Body of pancreas (tissue), 4 donors: Measurements from ENCODE around the gene GJA3. TPM values are rescaled to one million over a fixed set of nuclear protein-coding genes. Genes with fewer than 3 reads are reported as not detected.

Experiments
- ATAC-seq: fragments of 150-250 bp; one replicate; pipeline ENCODE4 v1.9.1; 2016
- DNase-seq, 4 donors: peaks; one replicate each; pipeline ENCODE4 v3.0.0-alpha.2; 2019
- H3K27ac ChIP-seq, 4 donors: fragments of 200-600 bp; sonication (generic); 1 replicate in 3 of 4; 2 replicates in 1 of 4; pipeline versions ENCODE4 v1.5.1 to v1.6.1; 2016 to 2019; ENCODE audit warnings: mild to moderate bottlenecking in 1 of 4, mixed read lengths in 1 of 4, moderate library complexity in 1 of 4
- H3K27me3 ChIP-seq, 2 donors: fragments of 200-600 bp; sonication (generic); one replicate each; pipeline ENCODE4 v1.6.0; 2016; ENCODE audit warnings: mild to moderate bottlenecking in 1 of 2
- H3K36me3 ChIP-seq, 2 donors: fragments of 200-600 bp; sonication (generic); replicated peaks in 1 of 2; 2 replicates each; pipeline ENCODE4 v1.5.1; 2016; ENCODE audit warnings: low read depth in 2 of 2; ENCODE audit not compliant: insufficient read depth in 1 of 2
- H3K4me1 ChIP-seq: fragments of 200-600 bp; sonication (generic); one replicate; pipeline ENCODE4 v1.6.0; 2016
- H3K4me3 ChIP-seq, 2 donors: fragments of 200-600 bp; sonication (generic); 1 replicate in 1 of 2; 2 replicates in 1 of 2; pipeline ENCODE4 v1.5.1; 2016 to 2019
- H3K9me3 ChIP-seq, 3 donors: fragments of 200-600 bp; sonication (generic); 1 replicate in 2 of 3; 2 replicates in 1 of 3; pipeline ENCODE4 v1.5.1; 2016
- CTCF ChIP-seq, 7 experiments: fragments of 450-650 bp in 4 of 7; fragments of 200-600 bp in 3 of 7; sonication (generic) in 3 of 7; IDR thresholded peaks; one replicate each; pipeline ENCODE4 v1.5.1; 2016 to 2019; ENCODE audit warnings: antibody characterized with exemption in 7 of 7
- POLR2A ChIP-seq, 3 donors: fragments of 450-650 bp; IDR thresholded peaks; one replicate each; pipeline ENCODE4 v1.6.1; 2016; ENCODE audit warnings: antibody characterized with exemption in 3 of 3, mild to moderate bottlenecking in 2 of 3
- WGBS, 2 donors: methylation state at CpG; one replicate each; pipeline ENCODE4 v1.1.5; 2017; 5-methylcytosine and 5-hydroxymethylcytosine counted together
- intact Hi-C: fragments of 100-400 bp; cut with DNase I; formaldehyde crosslinking; loops from one replicate; pipeline ENCODE4 v1.15.1; 2023
- total RNA-seq, 2 donors: library from RNA; depleted of rRNA; stranded (reverse); fragments of >200 nt; gene quantifications; one replicate each; pipeline ENCODE4 v1.1.0, GENCODE V29; 2016

The GJA3 gene
- total RNA-seq, 2 donors from 2014 or later: not detected

DNA sequence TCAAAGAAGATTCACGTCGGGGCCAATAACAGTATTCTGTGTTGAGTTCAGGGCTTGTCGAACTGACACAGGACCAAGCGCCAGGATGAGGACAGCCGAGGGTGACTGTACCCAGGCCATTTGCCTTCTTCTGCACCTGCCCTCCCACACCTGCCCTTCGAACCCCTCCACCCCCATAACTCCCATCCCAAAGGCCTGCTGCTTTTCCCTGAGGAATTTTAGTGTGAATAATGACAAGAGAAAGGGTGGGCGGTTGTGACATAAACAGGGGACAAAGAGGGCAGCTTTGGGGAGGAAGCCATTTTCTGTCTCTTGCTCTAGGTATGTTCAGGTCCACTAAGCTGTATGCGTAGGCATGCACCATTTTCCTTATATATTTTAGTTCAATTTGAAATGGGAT is 26.1 kb downstream of the GJA3 start:
- no peaks in the 10 kb centered on the region for H3K27me3 ChIP-seq
- no peak overlapping the region for H3K4me3 ChIP-seq
- ATAC-seq: no peak
- H3K9me3 ChIP-seq: no peaks in the 10 kb centered on the region
- H3K36me3 ChIP-seq: no peaks in the 10 kb centered on the region
- intact Hi-C loops: no loop called here
- whole genome bisulfite sequencing, 2 donors: 58 to 65% methylated on average over 8 of the region's 8 CpGs
- TF ChIP-seq POLR2A (IDR thresholded peaks at IDR 0.05): no peak
- TF ChIP-seq CTCF (IDR thresholded peaks at IDR 0.05): no peak
- no peak for DNase-seq
- H3K27ac ChIP-seq: no peak overlapping the region
- H3K4me1 ChIP-seq: peaks cover 8% of the 10 kb centered on the region

GRCh38 chr13:20132052-20132634 is 28.7 kb downstream of the GJA3 start:
- Histone ChIP-seq H3K4me3 (no peak overlapping the region), H3K4me1 (peaks cover 21% of the 10 kb centered on the region), H3K27me3 (no peaks in the 10 kb centered on the region), H3K27ac (no peak overlapping the region), H3K36me3 (no peaks in the 10 kb centered on the region), H3K9me3 (no peaks in the 10 kb centered on the region)
- WGBS, 2 donors: 77% methylated on average over 8 to 10 of the region's 10 CpGs
- intact Hi-C loops: no loop called here
- no peak for ATAC-seq
- TF ChIP-seq POLR2A (IDR thresholded peaks at IDR 0.05) (no peak), CTCF (IDR thresholded peaks at IDR 0.05) (no peak)
- DNase-seq: no peak

GRCh38 chr13:20131057-20131832 is 29.6 kb downstream of the GJA3 start:
- ATAC-seq (no peak), DNase-seq (no peak)
- Histone ChIP-seq H3K36me3 (no peaks in the 10 kb centered on the region), H3K27me3 (no peaks in the 10 kb centered on the region), H3K4me3 (no peak overlapping the region), H3K27ac (no peak overlapping the region), H3K4me1 (peaks cover 13% of the 10 kb centered on the region), H3K9me3 (no peaks in the 10 kb centered on the region)
- intact Hi-C loops: no loop called here
- 65 to 79% methylated on average over 11 of the region's 11 CpGs for WGBS, 2 donors
- TF ChIP-seq CTCF (IDR thresholded peaks at IDR 0.05) (no peak), POLR2A (IDR thresholded peaks at IDR 0.05) (no peak)

DNA sequence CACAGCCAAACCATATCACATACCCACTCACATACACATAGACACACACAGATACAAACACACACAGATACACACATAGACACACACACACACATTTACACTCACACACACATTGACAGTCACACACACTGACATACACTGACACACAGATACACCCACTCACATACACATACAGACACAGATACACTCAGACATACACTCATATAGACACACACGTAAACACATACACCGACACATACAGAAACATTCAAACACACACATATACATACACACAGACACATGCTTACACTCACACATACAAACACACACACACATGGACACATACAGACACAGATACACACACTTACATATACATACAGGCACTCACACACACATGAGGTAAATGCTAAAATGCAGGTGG is 30.2 kb downstream of the GJA3 start:
- Histone ChIP-seq H3K4me3 (no peak overlapping the region), H3K27ac (no peak overlapping the region), H3K9me3 (no peaks in the 10 kb centered on the region), H3K36me3 (no peaks in the 10 kb centered on the region), H3K4me1 (peaks cover 13% of the 10 kb centered on the region), H3K27me3 (no peaks in the 10 kb centered on the region)
- intact Hi-C loops: no loop called here
- ATAC-seq (no peak), DNase-seq (no peak)
- TF ChIP-seq POLR2A (IDR thresholded peaks at IDR 0.05) (no peak), CTCF (IDR thresholded peaks at IDR 0.05) (no peak)
- 91 to 94% methylated on average over 2 of the region's 2 CpGs for WGBS, 2 donors

DNA sequence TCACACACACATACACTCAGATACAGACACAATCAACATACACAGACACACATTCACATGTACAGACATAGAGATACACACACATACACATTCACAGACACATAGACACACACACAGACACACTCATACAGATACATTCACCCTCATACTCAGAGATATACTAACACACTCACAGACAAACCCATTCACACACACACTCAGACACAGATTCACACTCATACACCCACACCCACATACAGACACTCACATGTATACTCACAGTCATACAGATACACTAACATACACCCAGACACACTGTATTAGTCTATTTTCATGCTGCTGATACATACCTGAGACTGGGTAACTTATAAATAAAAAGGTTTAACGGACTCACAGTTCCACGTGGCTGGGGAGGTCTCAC is 30.8 kb downstream of the GJA3 start:
- no peak overlapping the region for H3K27ac ChIP-seq
- intact Hi-C loops: no loop called here
- H3K27me3 ChIP-seq: no peaks in the 10 kb centered on the region
- H3K9me3 ChIP-seq: no peaks in the 10 kb centered on the region
- ATAC-seq (no peak), DNase-seq (no peak)
- H3K36me3 ChIP-seq: no peaks in the 10 kb centered on the region
- no peak overlapping the region for H3K4me3 ChIP-seq
- peaks cover 13% of the 10 kb centered on the region for H3K4me1 ChIP-seq
- TF ChIP-seq CTCF (IDR thresholded peaks at IDR 0.05) (no peak), POLR2A (IDR thresholded peaks at IDR 0.05) (no peak)
- 61 to 70% methylated on average over 2 of the region's 2 CpGs for WGBS, 2 donors
